ENCODE measurements around the gene GRAMD2B. TPM values are rescaled to one million over a fixed set of nuclear protein-coding genes. Genes with fewer than 3 reads are reported as not detected.

The GRAMD2B gene
- total and polyA plus RNA-seq, 2 of the 8 experiments (the other 6 are each of a cell fraction or from before 2014, with no cell fraction given), result 6.4 to 9.4 TPM

- Histone ChIP-seq H4K5ac (ENCODE audit: insufficient read length, low read depth, low read length) (no peak overlapping the region), H3K23ac (ENCODE audit: insufficient read length) (no peak overlapping the region), H3K4ac (replicated peaks; ENCODE audit: insufficient read length, low read depth, low read length) (no peak overlapping the region), H4K91ac (replicated peaks; ENCODE audit: insufficient read length, low read length) (no peak overlapping the region), H3K4me3 (ENCODE audit: extremely low read depth in 1 of 4, insufficient read depth in 2 of 4, low read depth in 3 of 4, low read length in 4 of 4) (no peak overlapping the region), H3K23me2 (ENCODE audit: low read depth, low read length) (no peaks in the 10 kb centered on the region), H3K56ac (replicated peaks; ENCODE audit: insufficient read length, low read depth, low read length) (no peak overlapping the region), H2AFZ (ENCODE audit: low read length) (no peak overlapping the region), H3K18ac (ENCODE audit: extremely low read depth, low read length) (no peak overlapping the region), H4K8ac (ENCODE audit: extremely low read depth, insufficient read depth, low read length) (no peak overlapping the region), H3K27me3 (replicated peaks in 1 of 4; ENCODE audit: control insufficient read depth in 3 of 4, extremely low read depth in 1 of 4, insufficient read depth in 3 of 4, low read length in 3 of 4) (no peaks in the 10 kb centered on the region), H4K20me1 (replicated peaks in 1 of 2; ENCODE audit: control insufficient read depth in 1 of 2, insufficient read depth in 2 of 2, low read length in 2 of 2) (no peaks in the 10 kb centered on the region), H3K9ac (replicated peaks in 1 of 4; ENCODE audit: extremely low read depth in 1 of 4, low read depth in 3 of 4, low read length in 3 of 4) (no peak overlapping the region), H3K4me1 (replicated peaks in 1 of 4; ENCODE audit: control insufficient read depth in 3 of 4, insufficient read depth in 4 of 4, low read length in 3 of 4) (peaks cover 2 to 12% (median 4%) of the 10 kb centered on the region in 4 experiments; a peak in 5 of 7 replicates), H2BK20ac (ENCODE audit: low read length) (no peak overlapping the region), H3K4me2 (ENCODE audit: insufficient read depth in 1 of 2, low read depth in 2 of 2, low read length in 2 of 2) (0 out of 4 replicates have a peak overlapping the region, but pooled peaks of 1 of the 2 experiments have one; percentile 6), H2BK12ac (ENCODE audit: low read depth, low read length) (no peak overlapping the region), H3K79me1 (ENCODE audit: low read depth, low read length) (peaks cover 2% of the 10 kb centered on the region; the same call in 1 of the 2 replicates), H3K36me3 (ENCODE audit: control insufficient read depth in 2 of 4, insufficient read depth in 4 of 4, low read length in 3 of 4) (peaks cover 0 to 27% (median 3%) of the 10 kb centered on the region in 4 experiments; a peak in 4 of 8 replicates), H2BK5ac (ENCODE audit: low read depth, low read length) (no peak overlapping the region), H3K79me2 (ENCODE audit: control insufficient read depth in 1 of 2, insufficient read depth in 2 of 2, low read length in 2 of 2) (no peaks in the 10 kb centered on the region), H3K9me3 (ENCODE audit: insufficient read depth in 2 of 2, low read depth in 1 of 2, low read length in 1 of 2) (no peaks in the 10 kb centered on the region), H3K14ac (ENCODE audit: insufficient read length) (no peak overlapping the region), H3K27ac (ENCODE audit: low read depth, low read length) (no peak overlapping the region), H2BK120ac (replicated peaks; ENCODE audit: low read depth, low read length) (no peak overlapping the region), H2AK5ac (ENCODE audit: low read depth, low read length) (no peak overlapping the region), H2BK15ac (ENCODE audit: low read length) (no peak overlapping the region)
- ChIA-PET CTCF (ENCODE audit: partially characterized antibody) (interaction anchor here (1.6 to 2.2 kb wide), 3 partner anchors 21 to 133 kb away, joined by 3 to 8 read pairs (median 6); no protein-coding TSS in a partner anchor), POLR2A (ENCODE audit: partially characterized antibody) (no interaction called here)
- WGBS, 2 experiments (ENCODE audit: extremely low coverage in 1 of 2, insufficient coverage in 1 of 2, insufficient read length in 1 of 2, insufficient replicate concordance in 2 of 2, low coverage in 1 of 2, low lambda C conversion rate in 2 of 2, missing lambda C conversion rate in 1 of 2), result 72% methylated on average over 3 of the region's 3 CpGs; no CpG with 5 or more reads in 1 of the 2 experiments
- DNase-seq (ENCODE audit: low read depth in 1 of 2, low spot score in 2 of 2) (no peak), FAIRE-seq (no peak)
- no peak for TF ChIP-seq CHD2 (IDR thresholded peaks at IDR 0.05; ENCODE audit: low read length)
- no peak; the same call in 1 of the 2 replicates for TF ChIP-seq SUZ12 (IDR thresholded peaks at IDR 0.05; ENCODE audit: low read length)
- no peak for TF ChIP-seq KDM4A (IDR thresholded peaks at IDR 0.05; ENCODE audit: low read depth, low read length, severe bottlenecking)
- TF ChIP-seq CREB1 (IDR thresholded peaks at IDR 0.05), result no peak
- TF ChIP-seq HDAC6 (IDR thresholded peaks at IDR 0.05; ENCODE audit: low read depth, low read length), result no peak
- TF ChIP-seq EGR1 (IDR thresholded peaks at IDR 0.05; ENCODE audit: borderline replicate concordance, low read depth, low read length), result no peak
- no peak for TF ChIP-seq SAP30 (IDR thresholded peaks at IDR 0.05; ENCODE audit: insufficient read depth, insufficient replicate concordance, low read length)
- no peak for TF ChIP-seq KDM1A (IDR thresholded peaks at IDR 0.05; ENCODE audit: borderline replicate concordance, low read length)
These were observed 48.8 kb downstream of the GRAMD2B start for GRCh38 chr5:126471875-126472537.

Data from H1 (cell line).